Cardiac fibroblast (primary cell): ENCODE data around the gene ATXN10.

Experiments used
- DNase-seq, 2 donors: peaks; one replicate each; pipeline versions ENCODE4 v3.0.0 to v3.0.0-alpha.2; 2010; ENCODE audit warnings: low read depth in 2 of 2
- H3K4me3 ChIP-seq, 2 donors: replicated peaks in 1 of 2; 1 replicate in 1 of 2; 2 replicates in 1 of 2; pipeline ENCODE4 v1.5.1; 2011; ENCODE audit warnings: low read depth in 2 of 2, low read length in 2 of 2, mild to moderate bottlenecking in 2 of 2, moderate library complexity in 1 of 2
- TF ChIP-seq, protein P1 (sequence below): IDR thresholded peaks from one replicate; pipeline ENCODE4 v1.5.1; 2011; ENCODE audit warnings: low read depth, mild to moderate bottlenecking, low read length, inconsistent platforms

Gene ATXN10

DNA sequence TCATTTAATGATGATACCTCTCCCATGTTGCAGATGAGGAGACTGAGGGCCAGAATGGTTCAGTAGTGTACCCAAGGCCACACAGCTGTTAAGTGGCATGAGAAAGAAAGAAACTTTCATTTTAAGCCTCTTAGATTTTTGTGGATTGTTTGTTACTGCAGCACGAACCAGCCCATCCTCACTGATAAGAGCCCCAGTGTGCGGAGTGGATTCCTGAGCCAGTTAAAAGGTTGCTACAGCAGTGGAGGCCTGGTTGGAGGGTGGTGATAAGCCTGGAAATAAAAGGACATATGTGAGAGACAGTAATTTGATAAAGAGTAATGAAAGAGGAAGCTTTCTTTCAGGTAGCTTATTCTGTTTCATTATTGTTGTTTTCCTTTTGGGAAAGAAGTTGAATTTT, 89.0 kb downstream of the ATXN10 start:
- TF ChIP-seq, protein P1, sequence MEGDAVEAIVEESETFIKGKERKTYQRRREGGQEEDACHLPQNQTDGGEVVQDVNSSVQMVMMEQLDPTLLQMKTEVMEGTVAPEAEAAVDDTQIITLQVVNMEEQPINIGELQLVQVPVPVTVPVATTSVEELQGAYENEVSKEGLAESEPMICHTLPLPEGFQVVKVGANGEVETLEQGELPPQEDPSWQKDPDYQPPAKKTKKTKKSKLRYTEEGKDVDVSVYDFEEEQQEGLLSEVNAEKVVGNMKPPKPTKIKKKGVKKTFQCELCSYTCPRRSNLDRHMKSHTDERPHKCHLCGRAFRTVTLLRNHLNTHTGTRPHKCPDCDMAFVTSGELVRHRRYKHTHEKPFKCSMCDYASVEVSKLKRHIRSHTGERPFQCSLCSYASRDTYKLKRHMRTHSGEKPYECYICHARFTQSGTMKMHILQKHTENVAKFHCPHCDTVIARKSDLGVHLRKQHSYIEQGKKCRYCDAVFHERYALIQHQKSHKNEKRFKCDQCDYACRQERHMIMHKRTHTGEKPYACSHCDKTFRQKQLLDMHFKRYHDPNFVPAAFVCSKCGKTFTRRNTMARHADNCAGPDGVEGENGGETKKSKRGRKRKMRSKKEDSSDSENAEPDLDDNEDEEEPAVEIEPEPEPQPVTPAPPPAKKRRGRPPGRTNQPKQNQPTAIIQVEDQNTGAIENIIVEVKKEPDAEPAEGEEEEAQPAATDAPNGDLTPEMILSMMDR = no peak
- no peak for DNase-seq
- H3K4me3 ChIP-seq = no peak overlapping the region

GRCh38 chr22:45762545-45763235, 91.1 kb downstream of the ATXN10 start:
- no peak overlapping the region for H3K4me3 ChIP-seq
- no peak for DNase-seq
- TF ChIP-seq, protein P1 = no peak

GRCh38 chr22:45763236-45763624, 91.6 kb downstream of the ATXN10 start:
- DNase-seq = no peak
- no peak overlapping the region for H3K4me3 ChIP-seq
- TF ChIP-seq, protein P1 = no peak

GRCh38 chr22:45768490-45768889, 96.9 kb downstream of the ATXN10 start:
- DNase-seq = no peak
- TF ChIP-seq, protein P1 = no peak
- no peak overlapping the region for H3K4me3 ChIP-seq

DNA sequence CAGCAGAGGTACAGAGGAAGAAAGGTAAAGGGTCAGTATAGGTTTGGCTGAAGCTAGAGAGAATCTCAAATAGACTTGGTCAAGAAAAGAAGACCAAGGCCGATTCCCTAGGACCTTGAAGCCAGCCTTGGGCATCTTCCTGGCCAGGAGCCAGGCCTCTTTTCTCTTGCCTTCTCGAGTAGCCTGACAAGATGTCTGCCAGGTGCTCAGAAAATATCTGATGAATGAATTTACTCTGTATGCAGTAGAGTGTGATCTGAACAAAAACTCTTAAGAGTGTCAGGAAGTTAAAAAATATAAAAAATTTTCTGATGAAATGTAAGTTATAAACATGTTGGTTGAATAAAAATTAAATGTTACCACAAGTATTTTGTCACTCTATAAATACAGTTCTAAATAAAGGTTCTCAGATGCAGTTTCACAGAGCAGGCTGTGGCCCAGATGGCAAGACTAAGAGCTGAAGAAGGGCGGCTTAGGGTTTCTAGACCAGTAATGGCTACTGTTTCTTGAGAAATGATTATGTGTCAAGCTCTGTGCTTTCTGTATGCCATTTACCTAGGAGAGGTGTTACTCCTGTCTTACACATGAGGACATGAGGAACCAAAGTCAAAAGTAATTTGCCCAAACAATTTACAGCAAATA, 98.1 kb downstream of the ATXN10 start:
- no peak overlapping the region for H3K4me3 ChIP-seq
- TF ChIP-seq, protein P1 = no peak
- DNase-seq = no peak

- TF ChIP-seq, protein P1 = no peak
- H3K4me3 ChIP-seq = no peak overlapping the region
- no peak for DNase-seq
Observed at GRCh38 chr22:45770506-45770905, 98.9 kb downstream of the ATXN10 start.
